ENCODE data around the gene KRTAP12-3. TPM values are rescaled to one million over a fixed set of nuclear protein-coding genes. Genes with fewer than 3 reads are reported as not detected.

Gene KRTAP12-3
- total and polyA plus RNA-seq, 9 of the 15 experiments (the other 6 are each of a cell fraction or from before 2014, with no cell fraction given): not detected

- TF ChIP-seq CHD7 (IDR thresholded peaks at IDR 0.05; ENCODE audit: low read depth, low read length) (no peak), CTBP1 (IDR thresholded peaks at IDR 0.05; ENCODE audit: borderline replicate concordance) (no peak), ZFP30 (CRISPR knock-in tag; IDR thresholded peaks at IDR 0.05; ENCODE audit: borderline replicate concordance) (no peak), ZNF766 (CRISPR knock-in tag; conservative IDR thresholded peaks at IDR 0.05) (no peak), E2F4 (CRISPR knock-in tag; IDR thresholded peaks at IDR 0.05; ENCODE audit: low read depth) (no peak), ID3 (CRISPR knock-in tag; IDR thresholded peaks at IDR 0.05) (no peak), ID3 (tag; IDR thresholded peaks at IDR 0.05) (no peak)
Measured at GRCh38 chr21:44706706-44707581, 49.2 kb downstream of the KRTAP12-3 start (continued).
